Stimulated activated naive CD8-positive, alpha-beta T cell treated with anti-CD3 and anti-CD28 coated beads, Interleukin-15, amount 100 ng/mL, for 72 hours (primary cell): ENCODE measurements around the gene SLC35C1.
"Not testable (repeated sequence)": the region's sequence is repeated elsewhere in the genome, so short reads cannot be mapped to it uniquely, and the experiment has no call there.

Experiments used
- ATAC-seq: fragments of 150-1000 bp; cut with Tn5 transposase; 2 replicates; pipeline ENCODE4 v1.10.0; 2021; ENCODE audit warnings: mild to moderate bottlenecking, moderate library complexity
- DNase-seq, 2 donors: peaks; one replicate each; pipeline ENCODE4 v3.0.0; 2021 to 2022
- H3K27ac Mint-ChIP-seq, 2 donors: one replicate each; pipeline ENCODE4 v1.8.0; 2022; ENCODE audit warnings: mild to moderate bottlenecking in 2 of 2, mixed read lengths in 2 of 2, moderate library complexity in 2 of 2
- H3K27me3 Mint-ChIP-seq: one replicate; pipeline ENCODE4 v1.8.0; 2022; ENCODE audit warnings: mixed read lengths
- H3K4me1 Mint-ChIP-seq: one replicate; pipeline ENCODE4 v1.8.0; 2022; ENCODE audit warnings: mild to moderate bottlenecking, mixed read lengths
- H3K4me3 Mint-ChIP-seq, 2 donors: one replicate each; pipeline ENCODE4 v1.8.0; 2022; ENCODE audit warnings: mild to moderate bottlenecking in 2 of 2, mixed read lengths in 2 of 2, moderate library complexity in 1 of 2
- H3K9me3 Mint-ChIP-seq, 2 donors: one replicate each; pipeline ENCODE4 v1.8.0; 2022; ENCODE audit warnings: mixed read lengths in 2 of 2

Gene SLC35C1

GRCh38 chr11:45802531-45803317 is 2.2 kb upstream of the SLC35C1 start:
- peaks cover 20% of the 10 kb centered on the region for H3K4me1 Mint-ChIP-seq
- no peak for ATAC-seq
- H3K4me3 Mint-ChIP-seq = peak overlapping the region in 1 of 2 donors; percentile 25
- no peaks in the 10 kb centered on the region for H3K27me3 Mint-ChIP-seq
- H3K27ac Mint-ChIP-seq = no peak overlapping the region
- no peak for DNase-seq
- no peaks in the 10 kb centered on the region for H3K9me3 Mint-ChIP-seq

- Mint-ChIP-seq H3K27me3 (no peaks in the 10 kb centered on the region), H3K27ac (peak overlapping the region; percentile 86 to 89), H3K4me1 (peaks cover 34% of the 10 kb centered on the region), H3K4me3 (peak overlapping the region; percentile 97), H3K9me3 (no peaks in the 10 kb centered on the region)
- peak; percentile 66 to 74 for DNase-seq
- ATAC-seq = peak; percentile 67
Measured at GRCh38 chr11:45803971-45804760, 783 bp upstream of the SLC35C1 start.

- peak overlapping the region; percentile 97 for H3K4me3 Mint-ChIP-seq
- H3K27me3 Mint-ChIP-seq = no peaks in the 10 kb centered on the region
- DNase-seq (peak; percentile 17 to 23), ATAC-seq (peak; percentile 59)
- peaks cover 44% of the 10 kb centered on the region for H3K4me1 Mint-ChIP-seq
- peak overlapping the region; percentile 77 to 86 for H3K27ac Mint-ChIP-seq
- no peaks in the 10 kb centered on the region for H3K9me3 Mint-ChIP-seq
Measured at GRCh38 chr11:45805305-45806071, 539 bp downstream of the SLC35C1 start.

- Mint-ChIP-seq H3K4me1 (peaks cover 44% of the 10 kb centered on the region), H3K27me3 (no peaks in the 10 kb centered on the region), H3K9me3 (no peaks in the 10 kb centered on the region), H3K27ac (peak overlapping the region in 1 of 2 donors; percentile 44), H3K4me3 (peak overlapping the region; percentile 97)
- no peak for ATAC-seq
- DNase-seq = no peak
Measured at GRCh38 chr11:45806072-45806933, 1.4 kb downstream of the SLC35C1 start.

GRCh38 chr11:45806937-45807791 is 2.2 kb downstream of the SLC35C1 start:
- peak overlapping the region in 1 of 2 donors; percentile 55 for H3K27ac Mint-ChIP-seq
- ATAC-seq (no peak), DNase-seq (no peak)
- no peaks in the 10 kb centered on the region for H3K27me3 Mint-ChIP-seq
- H3K4me1 Mint-ChIP-seq = peaks cover 44% of the 10 kb centered on the region
- H3K4me3 Mint-ChIP-seq = peak overlapping the region; percentile 62 to 97
- H3K9me3 Mint-ChIP-seq = no peaks in the 10 kb centered on the region

GRCh38 chr11:45807792-45808238 is 2.9 kb downstream of the SLC35C1 start:
- no peaks in the 10 kb centered on the region for H3K9me3 Mint-ChIP-seq
- H3K4me3 Mint-ChIP-seq = peak overlapping the region; percentile 62
- ATAC-seq = no peak
- DNase-seq = no peak
- peaks cover 50% of the 10 kb centered on the region for H3K4me1 Mint-ChIP-seq
- peak overlapping the region in 1 of 2 donors; percentile 55 for H3K27ac Mint-ChIP-seq
- H3K27me3 Mint-ChIP-seq = no peaks in the 10 kb centered on the region

- H3K4me3 Mint-ChIP-seq = not testable (repeated sequence)
Measured at GRCh38 chr11:45808427-45808826, 3.5 kb downstream of the SLC35C1 start.

GRCh38 chr11:45809456-45810395 is 4.8 kb downstream of the SLC35C1 start:
- Mint-ChIP-seq H3K27me3 (no peaks in the 10 kb centered on the region), H3K27ac (peak overlapping the region; percentile 5 to 63), H3K9me3 (no peaks in the 10 kb centered on the region), H3K4me1 (peaks cover 58% of the 10 kb centered on the region), H3K4me3 (no peak overlapping the region)
- DNase-seq (no peak), ATAC-seq (no peak)

More at GRCh38 chr11:45808427-45808826, 3.5 kb downstream of the SLC35C1 start:
- ATAC-seq, H3K27me3 Mint-ChIP-seq, H3K9me3 Mint-ChIP-seq, DNase-seq: not testable (repeated sequence)
- Mint-ChIP-seq H3K27ac (peak overlapping the region in 1 of 2 donors; percentile 91), H3K4me1 (peaks cover 57% of the 10 kb centered on the region)

GRCh38 chr11:45810431-45811108 is 5.6 kb downstream of the SLC35C1 start:
- Mint-ChIP-seq H3K9me3 (no peaks in the 10 kb centered on the region), H3K27me3 (no peaks in the 10 kb centered on the region), H3K4me3 (no peak overlapping the region), H3K27ac (no peak overlapping the region), H3K4me1 (peaks cover 56% of the 10 kb centered on the region)
- ATAC-seq (no peak), DNase-seq (no peak)

GRCh38 chr11:45811109-45811435 is 6.1 kb downstream of the SLC35C1 start:
- Mint-ChIP-seq H3K27ac (no peak overlapping the region), H3K9me3 (no peaks in the 10 kb centered on the region), H3K27me3 (no peaks in the 10 kb centered on the region), H3K4me1 (peaks cover 51% of the 10 kb centered on the region), H3K4me3 (no peak overlapping the region)
- ATAC-seq = no peak
- no peak for DNase-seq

- Mint-ChIP-seq H3K4me1 (peaks cover 46% of the 10 kb centered on the region), H3K9me3 (no peaks in the 10 kb centered on the region), H3K27ac (no peak overlapping the region), H3K27me3 (no peaks in the 10 kb centered on the region), H3K4me3 (no peak overlapping the region)
- peak; percentile 17 for ATAC-seq
- no peak for DNase-seq
Measured at GRCh38 chr11:45811571-45812290, 6.8 kb downstream of the SLC35C1 start.
